ENCODE results near the gene TAF1C. TPM values are rescaled to one million over a fixed set of nuclear protein-coding genes. Genes with fewer than 3 reads are reported as not detected.

The TAF1C gene
- total and polyA plus RNA-seq, 10 of the 15 experiments (the other 5 are each of a cell fraction or from before 2014, with no cell fraction given), result 0.98 to 40.1 (median 15.4) TPM

GRCh38 chr16:84166796-84167695 is 19.8 kb downstream of the TAF1C start:
- SMC1A ChIA-PET (ENCODE audit: uncharacterized antibody, unreplicated experiment), result interaction anchor here (0.7 kb wide), 1 partner anchor 28 kb away, joined by 3 read pairs; no protein-coding TSS in a partner anchor
- Histone ChIP-seq H3K36me3 (ENCODE audit: control insufficient read depth in 2 of 2, insufficient read depth in 2 of 2, low read length in 1 of 2) (no peaks in the 10 kb centered on the region), H3K79me2 (ENCODE audit: control insufficient read depth, insufficient read depth, low read length) (no peaks in the 10 kb centered on the region), H3K9ac (ENCODE audit: control insufficient read depth, insufficient read depth, low read length) (no peak overlapping the region), H3K4me2 (ENCODE audit: control insufficient read depth, insufficient read depth) (no peak overlapping the region), H4K20me1 (ENCODE audit: control insufficient read depth, insufficient read depth) (no peaks in the 10 kb centered on the region), H3K4me3 (no peak overlapping the region), H3K27ac (ENCODE audit: control insufficient read depth, insufficient read depth) (no peak overlapping the region), H3K4me1 (ENCODE audit: control insufficient read depth, insufficient read depth, low read length) (no peaks in the 10 kb centered on the region; the same call in 1 of the 2 replicates), H3K9me3 (replicated peaks; ENCODE audit: control insufficient read depth, insufficient read depth, low read length) (no peaks in the 10 kb centered on the region; the same call in 2 of the 3 replicates), H3K27me3 (replicated peaks in 1 of 2; ENCODE audit: control insufficient read depth in 2 of 2, insufficient read depth in 2 of 2, low read length in 1 of 2) (no peaks in the 10 kb centered on the region), H2AFZ (ENCODE audit: control insufficient read depth, low read depth, low read length) (no peak overlapping the region)
- intact Hi-C loops (cut with micrococcal nuclease; ENCODE audit: unreplicated experiment) (no loop called here), in situ Hi-C loops (cut with MboI) (no loop called here)
- 22% methylated on average over 13 of the region's 13 CpGs for WGBS (ENCODE audit: insufficient coverage, insufficient replicate concordance, low lambda C conversion rate, missing lambda C conversion rate)
- no TSS peak for BruUV-seq (replicated peaks)
- FAIRE-seq (no peak), DNase-seq (ENCODE audit: low read depth, low spot score) (peak; percentile 17), ATAC-seq (peak; percentile 78)
- CTCF ChIA-PET, result interaction anchor here (1.0 to 1.5 kb wide), 4 partner anchors 11 to 82 kb away, joined by 3 to 5 read pairs (median 3); partner anchors contain the start of gene TAF1C
- RAD21 ChIA-PET (ENCODE audit: unreplicated experiment), result no interaction called here
- POLR2A ChIA-PET, result interaction anchor here (1.3 kb wide), 1 partner anchor 34 kb away, joined by 3 read pairs; no protein-coding TSS in a partner anchor
- no peak for TF ChIP-seq MXI1 (IDR thresholded peaks at IDR 0.05; ENCODE audit: low read depth, low read length)
- TF ChIP-seq EED (IDR thresholded peaks at IDR 0.05; ENCODE audit: low read depth), result 0 out of 2 replicates have a peak, but pooled peaks have one; percentile 52
- no peak for TF ChIP-seq SMARCA5 (IDR thresholded peaks at IDR 0.05)
- TF ChIP-seq TCF12 (IDR thresholded peaks at IDR 0.05; ENCODE audit: low read depth, low read length), result peak; percentile 89
- 0 out of 2 replicates have a peak, but pooled peaks have one; percentile 16 for TF ChIP-seq DPF2 (IDR thresholded peaks at IDR 0.05)
- TF ChIP-seq GABPA (IDR thresholded peaks at IDR 0.05; ENCODE audit: low read depth), result no peak
- peak; percentile 79; the same call in 1 of the 2 replicates for TF ChIP-seq BCL11A (IDR thresholded peaks at IDR 0.05; ENCODE audit: low read depth, low read length)
- TF ChIP-seq RBBP5 (conservative IDR thresholded peaks at IDR 0.05), result no peak
- TF ChIP-seq WRNIP1 (IDR thresholded peaks at IDR 0.05; ENCODE audit: borderline replicate concordance, low read depth, low read length), result no peak
- peak; percentile 46; the same call in 1 of the 2 replicates for TF ChIP-seq FOXM1 (IDR thresholded peaks at IDR 0.05; ENCODE audit: low read depth, low read length)
- peak; percentile 52 for TF ChIP-seq CREM (IDR thresholded peaks at IDR 0.05; ENCODE audit: low read depth)
- TF ChIP-seq KDM1A (IDR thresholded peaks at IDR 0.05; ENCODE audit: borderline replicate concordance), result no peak
- TF ChIP-seq ZZZ3 (IDR thresholded peaks at IDR 0.05; ENCODE audit: control insufficient read depth, insufficient read length, low read depth), result no peak
- TF ChIP-seq MTA2 (IDR thresholded peaks at IDR 0.05; ENCODE audit: low read depth), result no peak
- peak; percentile 93 for TF ChIP-seq RUNX3 (IDR thresholded peaks at IDR 0.05; ENCODE audit: low read length)
- TF ChIP-seq BHLHE40 (IDR thresholded peaks at IDR 0.05; ENCODE audit: borderline replicate concordance in 1 of 2, low read depth in 2 of 2, low read length in 1 of 2), result peak; percentile 20 to 59; a peak in 2 of 4 replicates
- TF ChIP-seq NR2C2 (IDR thresholded peaks at IDR 0.05; ENCODE audit: borderline replicate concordance, control insufficient read depth, insufficient read length, low read depth), result no peak
- TF ChIP-seq STAT1 (conservative IDR thresholded peaks at IDR 0.05), result no peak
- no peak for TF ChIP-seq NFXL1 (IDR thresholded peaks at IDR 0.05; ENCODE audit: borderline replicate concordance)
- peak; percentile 45; the same call in 1 of the 2 replicates for TF ChIP-seq NFIC (IDR thresholded peaks at IDR 0.05; ENCODE audit: low read depth, low read length)
- TF ChIP-seq REST (IDR thresholded peaks at IDR 0.05; ENCODE audit: low read depth, low read length), result no peak
- TF ChIP-seq MAX (IDR thresholded peaks at IDR 0.05; ENCODE audit: low read depth, low read length), result no peak
